Keratinocyte (primary cell): ENCODE data around the gene UBE2J2. TPM values are rescaled to one million over a fixed set of nuclear protein-coding genes. Genes with fewer than 3 reads are reported as not detected.

Experiments
- DNase-seq: peaks from one replicate; pipeline ENCODE4 v3.0.0-alpha.2; 2011; ENCODE audit warnings: low read depth, missing footprints, low spot score
- FAIRE-seq: peaks from 2 replicates; lab custom pipeline; 2011; peaks lifted over from hg19 to GRCh38; lab: Jason Lieb, UNC
- H2AFZ ChIP-seq: 2 replicates; pipeline ENCODE4 v1.6.0; 2012; ENCODE audit warnings: low read length, control low read depth, inconsistent platforms; ENCODE audit not compliant: control insufficient read depth
- H3K27ac ChIP-seq: 2 replicates; pipeline ENCODE4 v1.5.1; 2011; ENCODE audit warnings: low read length; ENCODE audit not compliant: control insufficient read depth, insufficient read depth
- H3K27me3 ChIP-seq: 3 replicates; pipeline ENCODE4 v1.6.0; 2011; ENCODE audit warnings: low read length; ENCODE audit not compliant: control insufficient read depth, insufficient read depth; ENCODE audit errors: extremely low read depth
- H3K36me3 ChIP-seq, 2 experiments: 2 replicates in 1 of 2; 3 replicates in 1 of 2; pipeline ENCODE4 v1.5.1; 2011; ENCODE audit warnings: low read length in 2 of 2, mild to moderate bottlenecking in 1 of 2; ENCODE audit not compliant: control insufficient read depth in 2 of 2, insufficient read depth in 2 of 2; ENCODE audit errors: extremely low read depth in 1 of 2
- H3K4me1 ChIP-seq: 3 replicates; pipeline ENCODE4 v1.5.1; 2011; ENCODE audit warnings: low read length; ENCODE audit not compliant: control insufficient read depth, insufficient read depth; ENCODE audit errors: extremely low read depth
- H3K4me2 ChIP-seq: 3 replicates; pipeline ENCODE4 v1.6.0; 2011; ENCODE audit warnings: low read depth, low read length; ENCODE audit not compliant: control insufficient read depth, insufficient read depth; ENCODE audit errors: extremely low read depth
- H3K4me3 ChIP-seq, 3 experiments: fragments of 200-600 bp in 1 of 3; sonication (generic) in 1 of 3; 2 replicates in 2 of 3; 3 replicates in 1 of 3; pipeline ENCODE4 v1.5.1; 2011 to 2016; ENCODE audit warnings: low read length in 3 of 3, mild to moderate bottlenecking in 3 of 3, control low read depth in 2 of 3, inconsistent platforms in 1 of 3, low read depth in 1 of 3, mixed read lengths in 1 of 3, mixed run types in 1 of 3, moderate library complexity in 1 of 3; ENCODE audit not compliant: control insufficient read depth in 2 of 3, insufficient read depth in 2 of 3; ENCODE audit errors: extremely low read depth in 1 of 3
- H3K79me2 ChIP-seq: 2 replicates; pipeline ENCODE4 v1.6.0; 2012; ENCODE audit warnings: low read length; ENCODE audit not compliant: control insufficient read depth, insufficient read depth
- H3K9ac ChIP-seq: 3 replicates; pipeline ENCODE4 v1.6.0; 2011; ENCODE audit warnings: low read length; ENCODE audit not compliant: control insufficient read depth, insufficient read depth; ENCODE audit errors: extremely low read depth
- H3K9me1 ChIP-seq: 3 replicates; pipeline ENCODE4 v1.6.0; 2011; ENCODE audit warnings: low read length; ENCODE audit not compliant: control insufficient read depth, insufficient read depth; ENCODE audit errors: extremely low read depth
- H3K9me3 ChIP-seq: 2 replicates; pipeline ENCODE4 v1.5.1; 2012; ENCODE audit warnings: low read depth, low read length; ENCODE audit not compliant: control insufficient read depth
- H4K20me1 ChIP-seq: 3 replicates; pipeline ENCODE4 v1.6.0; 2011; ENCODE audit warnings: low read length; ENCODE audit not compliant: control insufficient read depth, insufficient read depth; ENCODE audit errors: extremely low read depth
- CTCF ChIP-seq, 3 experiments: IDR thresholded peaks in 1 of 3; conservative IDR thresholded peaks in 1 of 3; optimal IDR thresholded peaks in 1 of 3; 2 replicates in 2 of 3; 3 replicates in 1 of 3; pipeline versions ENCODE3 to v1.5.1; 2011; ENCODE audit warnings: low read length in 3 of 3, mild to moderate bottlenecking in 3 of 3, moderate library complexity in 2 of 3, control low read depth in 1 of 3, inconsistent platforms in 1 of 3; ENCODE audit not compliant: insufficient read depth in 2 of 3; ENCODE audit errors: extremely low read depth in 1 of 3
- EZH2 ChIP-seq: IDR thresholded peaks from one replicate; pipeline ENCODE4 v1.6.1; 2012; ENCODE audit warnings: inconsistent platforms, mild to moderate bottlenecking, low read length, moderate library complexity
- dilution Hi-C: fragments of 300-500 bp; cut with MboI; formaldehyde crosslinking; loops from one replicate; pipeline ENCODE4 v1.7.0; 2020; ENCODE audit warnings: low sequenced_read_pairs; ENCODE audit not compliant: extremely low pct_ligation_motif_present
- polyA plus RNA-seq, 5 experiments: library from polyadenylated mRNA; depleted of rRNA in 3 of 5; stranded (reverse) in 3 of 5; stranded (forward) in 1 of 5; unstranded in 1 of 5; fragments of >200 nt; gene quantifications; 1 replicate in 1 of 5; 2 replicates in 3 of 5; 3 replicates in 1 of 5; pipeline versions ENCODE4 v1.2.1 to v1.2.3, GENCODE V29; 2011 to 2012; ENCODE audit warnings: missing spikeins in 2 of 5, low read depth in 1 of 5, low replicate concordance in 1 of 5

The UBE2J2 gene
- polyA plus RNA-seq, 1 donor (not counting 4 experiments of a cell fraction or from before 2014, with no cell fraction given), result 27.0 TPM

GRCh38 chr1:1237874-1238701 lies 35.6 kb downstream of the UBE2J2 start:
- Histone ChIP-seq H3K27me3 (peaks cover 6% of the 10 kb centered on the region), H2AFZ (peak overlapping the region; percentile 62), H3K4me1 (peaks cover 15% of the 10 kb centered on the region), H4K20me1 (no peaks in the 10 kb centered on the region), H3K4me2 (peak overlapping the region; percentile 45), H3K9me3 (no peaks in the 10 kb centered on the region), H3K79me2 (peaks cover 11% of the 10 kb centered on the region), H3K4me3 (peak overlapping the region in 1 of 3 experiments; percentile 13), H3K9me1 (no peaks in the 10 kb centered on the region), H3K27ac (no peak overlapping the region), H3K9ac (peak overlapping the region; percentile 50), H3K36me3 (peaks cover 0 to 3% of the 10 kb centered on the region in 2 experiments)
- peak; percentile 20 for TF ChIP-seq EZH2
- peak in 1 of 3 experiments; percentile 7 for TF ChIP-seq CTCF (optimal IDR thresholded peaks at IDR 0.05 in 1 of 3, IDR thresholded peaks at IDR 0.05 in 1 of 3, conservative IDR thresholded peaks at IDR 0.05 in 1 of 3; ENCODE audit: extremely low read depth in 1 of 3, insufficient read depth in 2 of 3, low read length in 3 of 3)
- DNase-seq (no peak), FAIRE-seq (no peak)
- dilution Hi-C loops, result no loop called here

GRCh38 chr1:1236945-1237873 lies 36.4 kb downstream of the UBE2J2 start:
- Histone ChIP-seq H3K4me3 (no peak overlapping the region), H4K20me1 (no peaks in the 10 kb centered on the region), H3K36me3 (peaks cover 0 to 3% of the 10 kb centered on the region in 2 experiments), H3K27me3 (peaks cover 6% of the 10 kb centered on the region), H2AFZ (no peak overlapping the region), H3K27ac (no peak overlapping the region), H3K9me3 (peaks cover 4% of the 10 kb centered on the region), H3K79me2 (peaks cover 17% of the 10 kb centered on the region), H3K9ac (peak overlapping the region; percentile 50), H3K9me1 (no peaks in the 10 kb centered on the region), H3K4me2 (no peak overlapping the region), H3K4me1 (peaks cover 15% of the 10 kb centered on the region)
- FAIRE-seq (no peak), DNase-seq (no peak)
- TF ChIP-seq CTCF (optimal IDR thresholded peaks at IDR 0.05 in 1 of 3, IDR thresholded peaks at IDR 0.05 in 1 of 3, conservative IDR thresholded peaks at IDR 0.05 in 1 of 3; ENCODE audit: extremely low read depth in 1 of 3, insufficient read depth in 2 of 3, low read length in 3 of 3) (no peak), EZH2 (no peak)
- dilution Hi-C loops, result no loop called here
